Astrocyte (in vitro differentiated cells and primary cell): Measurements from ENCODE around the gene PTPRD.

Experiments used
- EZH2 ChIP-seq: IDR thresholded peaks from 2 replicates; pipeline ENCODE4 v1.6.1; 2012; ENCODE audit warnings: mild to moderate bottlenecking, low read length, inconsistent platforms; ENCODE audit not compliant: insufficient read depth
- TF ChIP-seq, protein P1 (sequence below): IDR thresholded peaks from 2 replicates; pipeline ENCODE4 v1.5.1; 2011; ENCODE audit warnings: low read depth, mild to moderate bottlenecking, inconsistent platforms, low read length, moderate library complexity; ENCODE audit not compliant: insufficient read depth

DNA sequence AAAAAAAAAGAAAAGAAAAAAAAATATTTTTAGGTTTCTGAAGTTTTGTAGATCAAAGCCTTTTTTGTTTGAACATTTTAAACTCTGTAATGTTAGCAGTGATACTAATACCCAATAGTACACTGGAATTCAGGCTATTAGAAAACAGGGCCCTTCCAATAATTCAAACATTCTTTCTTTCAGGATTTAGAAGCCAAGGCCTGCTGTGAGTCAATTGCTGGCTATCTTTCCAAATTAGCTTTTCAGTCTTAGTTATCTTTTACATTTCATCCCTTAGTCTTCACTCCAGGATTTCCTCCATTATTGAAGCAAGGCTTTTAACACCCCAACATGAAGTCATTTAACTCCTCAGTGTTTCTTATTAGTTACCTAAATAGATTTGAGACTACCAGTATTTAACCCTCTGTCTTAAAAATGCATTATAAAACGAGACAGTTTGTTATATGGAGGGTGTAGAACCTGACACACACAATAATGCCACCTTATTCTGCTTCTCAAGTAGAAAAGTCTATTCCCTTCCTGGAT, 1861.3 kb downstream of the PTPRD start:
- TF ChIP-seq, protein P1, sequence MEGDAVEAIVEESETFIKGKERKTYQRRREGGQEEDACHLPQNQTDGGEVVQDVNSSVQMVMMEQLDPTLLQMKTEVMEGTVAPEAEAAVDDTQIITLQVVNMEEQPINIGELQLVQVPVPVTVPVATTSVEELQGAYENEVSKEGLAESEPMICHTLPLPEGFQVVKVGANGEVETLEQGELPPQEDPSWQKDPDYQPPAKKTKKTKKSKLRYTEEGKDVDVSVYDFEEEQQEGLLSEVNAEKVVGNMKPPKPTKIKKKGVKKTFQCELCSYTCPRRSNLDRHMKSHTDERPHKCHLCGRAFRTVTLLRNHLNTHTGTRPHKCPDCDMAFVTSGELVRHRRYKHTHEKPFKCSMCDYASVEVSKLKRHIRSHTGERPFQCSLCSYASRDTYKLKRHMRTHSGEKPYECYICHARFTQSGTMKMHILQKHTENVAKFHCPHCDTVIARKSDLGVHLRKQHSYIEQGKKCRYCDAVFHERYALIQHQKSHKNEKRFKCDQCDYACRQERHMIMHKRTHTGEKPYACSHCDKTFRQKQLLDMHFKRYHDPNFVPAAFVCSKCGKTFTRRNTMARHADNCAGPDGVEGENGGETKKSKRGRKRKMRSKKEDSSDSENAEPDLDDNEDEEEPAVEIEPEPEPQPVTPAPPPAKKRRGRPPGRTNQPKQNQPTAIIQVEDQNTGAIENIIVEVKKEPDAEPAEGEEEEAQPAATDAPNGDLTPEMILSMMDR = no peak
- TF ChIP-seq EZH2 = no peak
